Activated CD4-positive, alpha-beta T cell treated with anti-CD3 and anti-CD28 coated beads for 36 hours (primary cell): ENCODE data around the gene TENM4. TPM values are rescaled to one million over a fixed set of nuclear protein-coding genes. Genes with fewer than 3 reads are reported as not detected.
A peak's percentile ranks its signal among the peaks of the same experiment; 100 is the strongest.

Source experiments
- ATAC-seq: fragments of 200-7000 bp; cut with Tn5 transposase; one replicate; pipeline ENCODE4 v1.10.0; 2021; ENCODE audit warnings: mild to moderate bottlenecking, moderate library complexity
- CTCF ChIA-PET: fragments of 350-600 bp; sonication (Branson Sonifier 250); formaldehyde crosslinking; loops from one replicate; lab custom pipeline; 2021; ENCODE audit warnings: antibody characterized with exemption; lab: Charles Lee
- POLR2A ChIA-PET: fragments of 350-600 bp; sonication (Branson Sonifier 250); formaldehyde crosslinking; loops from one replicate; lab custom pipeline; 2021; ENCODE audit warnings: antibody characterized with exemption, inconsistent platforms; lab: Charles Lee
- DNase-seq: peaks from one replicate; pipeline ENCODE4 v3.0.0-alpha.2; 2020
- H3K27ac Mint-ChIP-seq: one replicate; pipeline ENCODE4 v1.8.0; 2021; ENCODE audit warnings: mixed read lengths
- H3K27me3 Mint-ChIP-seq: one replicate; pipeline ENCODE4 v1.8.0; 2021; ENCODE audit warnings: mixed read lengths
- H3K36me3 Mint-ChIP-seq: one replicate; pipeline ENCODE4 v1.8.0; 2021; ENCODE audit warnings: low read depth, mixed read lengths
- H3K4me1 Mint-ChIP-seq: one replicate; pipeline ENCODE4 v1.8.0; 2021; ENCODE audit warnings: mixed read lengths
- H3K4me3 Mint-ChIP-seq: one replicate; pipeline ENCODE4 v1.8.0; 2021; ENCODE audit warnings: mild to moderate bottlenecking, moderate library complexity, mixed read lengths
- H3K9me3 Mint-ChIP-seq: one replicate; pipeline ENCODE4 v1.8.0; 2021; ENCODE audit warnings: low read depth, mixed read lengths
- intact Hi-C, 2 experiments: fragments of 100-400 bp; cut with DNase I in 1 of 2; cut with micrococcal nuclease in 1 of 2; formaldehyde crosslinking; loops; one replicate each; pipeline versions ENCODE4 v1.14.2 to v1.15.1; 2022 to 2024; cut with DNase I, micrococcal nuclease
- total RNA-seq, 2 experiments: library from RNA; stranded (reverse); gene quantifications; one replicate each; pipeline ENCODE4 v1.2.3, GENCODE V29; 2021

The TENM4 gene
- total RNA-seq, 2 experiments from 2014 or later = not detected

DNA sequence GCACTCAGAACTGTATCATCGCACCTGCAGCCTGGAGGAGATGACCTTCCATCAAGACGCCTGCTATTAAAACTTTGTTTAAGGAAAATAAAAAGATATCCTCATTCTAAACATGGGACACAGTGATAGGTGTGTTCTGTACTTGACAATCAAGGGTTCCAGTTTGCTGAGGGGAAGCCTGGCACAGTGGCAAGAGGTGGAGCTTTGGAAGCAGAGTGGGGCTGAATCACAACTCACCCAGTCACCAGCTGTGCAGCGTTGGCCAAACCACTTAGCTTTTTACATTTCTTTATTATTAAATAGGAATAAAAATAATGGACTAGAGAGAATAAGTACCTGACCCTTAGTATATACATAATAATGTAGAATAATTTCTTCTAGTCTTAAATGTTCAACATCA lies 220.7 kb downstream of the TENM4 start:
- H3K27ac Mint-ChIP-seq = no peak overlapping the region
- DNase-seq (no peak), ATAC-seq (no peak)
- ChIA-PET CTCF (no interaction called here), POLR2A (no interaction called here)
- no peaks in the 10 kb centered on the region for H3K4me1 Mint-ChIP-seq
- intact Hi-C loops = no loop called here
- no peak overlapping the region for H3K4me3 Mint-ChIP-seq
- H3K9me3 Mint-ChIP-seq = no peaks in the 10 kb centered on the region
- H3K27me3 Mint-ChIP-seq = peaks cover 9% of the 10 kb centered on the region
- H3K36me3 Mint-ChIP-seq = no peaks in the 10 kb centered on the region

DNA sequence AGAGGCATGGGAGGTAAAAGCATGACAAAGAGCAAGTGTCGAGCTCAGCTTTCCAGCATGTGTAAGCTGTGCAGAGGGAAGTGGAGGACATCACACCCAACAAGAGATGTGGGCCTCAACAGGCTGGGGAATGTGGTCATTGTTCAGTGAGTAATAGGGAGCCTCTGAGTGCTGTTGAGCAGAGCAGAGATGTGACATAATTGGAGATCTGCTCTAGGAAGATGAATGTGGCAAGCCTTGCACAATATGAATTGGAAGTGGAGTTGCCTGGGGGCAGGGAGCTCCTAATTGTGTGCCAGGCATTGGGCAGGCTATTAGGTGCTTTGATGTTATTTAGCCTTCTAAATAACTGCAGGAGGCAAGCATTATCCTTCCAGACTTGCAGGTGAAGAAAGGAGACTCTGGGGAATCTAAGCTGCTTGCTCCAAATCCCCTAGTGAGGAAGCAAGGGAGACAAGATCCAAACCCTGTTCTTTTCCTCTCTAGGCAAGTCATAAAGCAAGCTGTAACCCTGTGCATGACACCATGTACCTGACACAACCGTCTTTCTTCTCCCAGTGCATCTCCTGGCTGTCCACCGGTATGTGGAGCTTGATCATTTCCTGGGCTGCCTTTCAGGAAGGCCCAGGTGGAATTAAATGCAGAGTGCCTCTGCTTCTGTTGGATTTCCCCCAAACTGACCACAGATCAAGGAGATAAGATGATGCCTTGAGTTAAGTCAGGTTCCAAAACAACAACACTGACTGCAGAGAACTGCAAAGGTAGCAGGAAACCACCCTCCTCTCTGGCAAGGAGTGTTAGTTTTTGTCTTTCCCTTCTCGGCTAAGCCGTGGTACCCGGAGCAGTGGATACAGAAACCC lies 221.4 kb downstream of the TENM4 start:
- Mint-ChIP-seq H3K4me1 (no peaks in the 10 kb centered on the region), H3K4me3 (no peak overlapping the region), H3K27ac (no peak overlapping the region), H3K36me3 (no peaks in the 10 kb centered on the region), H3K9me3 (no peaks in the 10 kb centered on the region), H3K27me3 (peaks cover 9% of the 10 kb centered on the region)
- intact Hi-C loops = no loop called here
- ChIA-PET CTCF (no interaction called here), POLR2A (no interaction called here)
- DNase-seq (no peak), ATAC-seq (no peak)

DNA sequence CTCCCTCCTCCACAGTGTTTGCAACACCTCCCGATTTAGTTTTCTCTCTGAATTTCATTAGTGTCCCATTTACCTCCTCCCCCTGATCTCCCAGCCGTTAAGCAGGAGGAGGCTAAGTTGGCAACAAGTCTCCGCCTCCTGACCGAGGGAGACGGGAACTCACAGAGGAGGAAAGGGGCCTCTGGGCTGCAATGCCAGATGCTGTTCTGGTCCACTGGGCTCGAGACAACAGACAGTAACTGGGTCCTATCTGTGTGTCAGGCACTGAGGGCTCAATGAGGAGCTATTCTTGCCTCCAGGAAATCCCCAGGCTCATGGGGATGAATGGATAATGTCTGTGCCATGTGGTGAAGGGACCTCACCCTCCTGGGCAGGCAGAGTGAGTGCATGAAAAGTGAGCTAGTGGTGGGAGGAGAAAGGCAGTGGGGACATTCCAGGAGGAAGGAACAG lies 228.1 kb downstream of the TENM4 start:
- H3K9me3 Mint-ChIP-seq = no peaks in the 10 kb centered on the region
- ATAC-seq = no peak

DNA sequence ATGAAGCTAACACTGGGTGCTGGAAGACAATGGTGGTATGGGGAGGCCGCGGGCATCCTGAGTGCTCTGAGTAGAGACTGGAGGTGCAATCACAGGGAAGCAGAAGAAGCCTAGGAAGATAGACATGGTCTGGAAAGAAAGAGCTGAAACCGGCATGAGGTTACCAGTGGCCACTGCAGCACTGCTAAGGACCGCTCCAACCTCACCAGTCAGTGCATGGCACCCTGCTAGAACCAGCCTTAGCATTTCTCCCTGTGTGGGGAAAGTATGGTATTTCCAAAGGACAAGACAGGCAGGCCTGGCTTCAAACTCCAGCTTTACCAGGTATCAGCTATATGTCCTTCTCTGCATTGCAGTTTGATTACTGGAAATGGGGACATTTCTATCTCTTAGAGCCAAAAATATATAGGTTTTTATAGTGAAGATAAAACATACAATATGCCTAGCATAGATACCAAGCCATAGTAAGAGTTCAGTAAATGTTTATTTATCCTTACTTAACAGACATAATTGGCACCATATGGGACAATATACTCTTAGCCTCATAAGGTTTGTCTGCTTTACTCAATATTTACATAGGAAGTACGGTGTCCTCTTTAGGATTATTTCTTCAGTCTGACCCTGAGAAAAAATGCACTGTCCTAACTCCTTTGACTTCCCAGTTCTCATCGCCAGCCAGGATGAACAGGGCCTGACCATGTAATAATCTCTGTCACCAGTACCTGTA lies 231.1 kb downstream of the TENM4 start:
- Mint-ChIP-seq H3K27me3 (no peaks in the 10 kb centered on the region), H3K9me3 (no peaks in the 10 kb centered on the region), H3K4me1 (no peaks in the 10 kb centered on the region), H3K4me3 (no peak overlapping the region), H3K27ac (no peak overlapping the region), H3K36me3 (no peaks in the 10 kb centered on the region)
- ATAC-seq = no peak
- intact Hi-C loops = no loop called here
- POLR2A ChIA-PET = no interaction called here
- CTCF ChIA-PET = no interaction called here
- DNase-seq = no peak

More for the DNA sequence above, 228.1 kb downstream of the TENM4 start:
- H3K27ac Mint-ChIP-seq = no peak overlapping the region
- intact Hi-C loops = no loop called here
- ChIA-PET CTCF (interaction anchor here (1.0 kb wide), 1 partner anchor 36 kb away, joined by 3 read pairs; no protein-coding TSS in a partner anchor), POLR2A (no interaction called here)
- H3K36me3 Mint-ChIP-seq = no peaks in the 10 kb centered on the region
- no peak for DNase-seq
- no peaks in the 10 kb centered on the region for H3K4me1 Mint-ChIP-seq
- H3K27me3 Mint-ChIP-seq = no peaks in the 10 kb centered on the region
- no peak overlapping the region for H3K4me3 Mint-ChIP-seq

DNA sequence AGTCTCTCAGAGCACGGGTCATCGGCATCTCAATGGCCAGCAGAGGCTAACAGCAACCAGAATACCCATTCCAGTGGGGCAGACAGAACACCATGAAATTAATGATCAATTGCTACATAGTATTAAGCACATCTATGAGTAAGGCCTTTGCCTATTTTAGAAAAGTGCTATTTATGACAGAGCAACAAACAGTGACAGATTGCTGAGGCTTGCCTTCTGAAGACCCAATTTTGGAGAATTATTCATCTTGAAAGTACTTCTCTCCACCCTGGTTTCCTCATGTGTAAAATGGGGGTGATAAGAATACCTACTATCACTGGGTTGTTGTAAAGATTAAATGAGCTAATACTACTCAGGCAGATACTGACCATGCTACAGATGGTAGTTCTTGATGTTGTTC lies 232.7 kb downstream of the TENM4 start:
- H3K27me3 Mint-ChIP-seq = no peaks in the 10 kb centered on the region
- no peak overlapping the region for H3K27ac Mint-ChIP-seq
- CTCF ChIA-PET = interaction anchor here (0.7 kb wide), 1 partner anchor 561 kb away, joined by 3 read pairs; no protein-coding TSS in a partner anchor
- ATAC-seq = no peak
- DNase-seq = no peak
- H3K36me3 Mint-ChIP-seq = no peaks in the 10 kb centered on the region
- H3K4me1 Mint-ChIP-seq = no peaks in the 10 kb centered on the region
- intact Hi-C loops = no loop called here
- POLR2A ChIA-PET = no interaction called here
- H3K9me3 Mint-ChIP-seq = no peaks in the 10 kb centered on the region
- no peak overlapping the region for H3K4me3 Mint-ChIP-seq

DNA sequence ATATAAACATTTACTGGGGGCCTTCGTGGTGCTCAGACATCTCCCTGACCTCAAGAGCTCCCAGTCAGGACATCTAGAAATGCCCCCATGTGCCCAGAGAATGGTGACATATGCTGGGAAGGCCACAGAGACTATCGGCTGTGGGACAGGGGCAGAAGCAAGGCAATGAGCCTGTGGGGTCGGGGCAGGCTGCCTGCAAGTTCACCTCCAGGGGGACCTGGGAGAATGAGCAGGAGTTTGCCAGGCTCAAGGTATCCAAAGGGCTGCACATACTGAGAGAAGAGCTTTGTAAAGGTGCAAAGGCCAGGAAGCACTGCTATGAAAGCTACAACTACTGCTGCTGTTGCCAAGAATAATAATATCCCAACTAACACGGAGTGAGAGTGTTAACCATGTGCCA lies 233.9 kb downstream of the TENM4 start:
- ATAC-seq (no peak), DNase-seq (no peak)
- intact Hi-C loops = no loop called here
- Mint-ChIP-seq H3K27me3 (no peaks in the 10 kb centered on the region), H3K4me1 (no peaks in the 10 kb centered on the region), H3K36me3 (no peaks in the 10 kb centered on the region), H3K9me3 (no peaks in the 10 kb centered on the region), H3K4me3 (no peak overlapping the region), H3K27ac (no peak overlapping the region)
- CTCF ChIA-PET = no interaction called here
- POLR2A ChIA-PET = no interaction called here

DNA sequence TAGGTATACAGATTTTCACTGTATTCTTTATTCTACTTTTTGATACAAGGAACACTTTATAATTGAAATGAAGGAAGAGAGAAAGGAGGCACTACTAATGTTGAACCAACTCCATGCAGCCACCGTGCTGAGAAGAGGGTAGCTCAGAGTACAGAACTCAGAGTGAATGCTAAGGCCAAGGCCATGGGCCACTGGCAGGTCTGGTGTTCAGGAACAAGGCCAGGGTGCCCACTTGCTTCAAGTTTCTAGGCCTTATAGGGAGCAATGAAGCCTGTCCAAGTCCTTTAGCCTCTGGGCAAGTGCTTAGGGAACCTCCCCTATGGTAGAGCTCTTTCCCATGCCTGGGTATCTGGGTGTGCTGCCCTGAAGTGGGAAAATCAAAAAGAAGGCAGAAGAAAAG lies 235.0 kb downstream of the TENM4 start:
- no peak overlapping the region for H3K27ac Mint-ChIP-seq
- intact Hi-C loops = no loop called here
- ChIA-PET POLR2A (no interaction called here), CTCF (no interaction called here)
- H3K9me3 Mint-ChIP-seq = no peaks in the 10 kb centered on the region
- ATAC-seq (no peak), DNase-seq (no peak)
- H3K36me3 Mint-ChIP-seq = no peaks in the 10 kb centered on the region
- H3K4me3 Mint-ChIP-seq = no peak overlapping the region
- peaks cover 4% of the 10 kb centered on the region for H3K4me1 Mint-ChIP-seq
- H3K27me3 Mint-ChIP-seq = peaks cover 4% of the 10 kb centered on the region

DNA sequence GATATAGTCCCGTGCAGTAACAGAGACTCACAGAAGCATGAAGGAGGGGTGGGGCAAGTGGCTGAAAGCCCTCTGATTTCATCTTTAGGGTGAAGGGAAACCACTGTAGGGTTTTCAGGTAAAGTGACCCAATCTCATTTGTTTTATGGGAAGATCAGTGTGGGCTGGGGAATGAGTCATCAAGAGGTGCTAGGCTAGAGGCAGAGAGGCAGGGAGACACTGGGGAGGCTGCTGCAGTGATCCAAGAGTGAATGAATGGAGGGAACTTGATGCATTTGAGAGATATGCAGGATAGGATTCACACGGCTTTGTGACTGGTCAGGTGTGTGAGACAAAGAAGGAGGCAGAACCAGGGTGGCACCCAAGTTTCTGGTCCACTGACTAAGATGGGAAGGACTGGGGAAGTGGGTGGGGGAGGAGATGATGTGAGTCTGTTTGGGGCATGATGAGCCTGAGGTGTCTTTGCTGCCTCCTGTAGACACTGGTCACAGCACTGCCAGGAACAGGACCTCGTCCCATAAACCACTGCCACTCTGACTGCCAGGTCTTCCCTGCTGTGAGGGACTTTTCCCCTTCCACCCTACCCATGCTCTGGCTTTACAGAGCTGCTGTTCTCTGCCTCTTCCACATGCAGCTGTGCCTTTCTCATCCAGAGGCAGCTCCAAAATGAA lies 239.0 kb downstream of the TENM4 start:
- peak; percentile 14 for DNase-seq
- CTCF ChIA-PET = no interaction called here
- Mint-ChIP-seq H3K36me3 (no peaks in the 10 kb centered on the region), H3K4me1 (peaks cover 4% of the 10 kb centered on the region), H3K27ac (no peak overlapping the region), H3K4me3 (no peak overlapping the region), H3K9me3 (no peaks in the 10 kb centered on the region), H3K27me3 (peaks cover 6% of the 10 kb centered on the region)
- peak; percentile 70 for ATAC-seq
- intact Hi-C loops = no loop called here
- POLR2A ChIA-PET = no interaction called here

DNA sequence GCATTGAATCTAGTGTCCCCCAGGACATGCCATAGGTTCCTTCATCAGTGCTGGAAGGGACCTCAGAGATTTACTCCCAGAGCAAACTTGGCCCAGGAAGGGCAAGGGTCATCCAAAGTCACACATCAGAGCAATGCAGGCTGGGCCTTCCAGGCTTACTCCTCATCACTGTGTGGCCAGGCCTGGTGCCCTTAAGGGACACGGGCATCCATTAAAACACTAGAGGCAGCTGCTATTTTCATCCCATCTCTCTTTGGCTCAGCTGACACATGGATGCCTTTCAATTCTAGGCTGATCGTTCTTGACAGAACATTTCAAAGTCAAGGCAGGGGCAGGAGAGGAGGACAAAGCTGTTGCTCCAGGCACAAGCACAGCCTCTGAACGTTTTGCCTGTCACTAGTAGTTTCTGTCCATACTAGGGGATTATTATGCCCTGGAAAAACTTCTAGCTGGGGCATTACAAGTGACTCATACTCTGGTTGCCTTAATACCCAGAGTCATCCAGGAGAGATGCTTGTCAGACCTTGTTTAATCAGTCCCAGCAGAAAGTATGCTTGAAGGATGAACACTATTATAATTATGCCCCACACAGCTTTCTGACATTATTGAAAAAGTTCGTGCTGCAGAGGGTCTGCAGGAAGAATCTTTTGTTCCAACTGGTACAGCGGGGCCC lies 240.3 kb downstream of the TENM4 start:
- no peak overlapping the region for H3K27ac Mint-ChIP-seq
- H3K27me3 Mint-ChIP-seq = peaks cover 6% of the 10 kb centered on the region
- no peak overlapping the region for H3K4me3 Mint-ChIP-seq
- ATAC-seq (no peak), DNase-seq (no peak)
- CTCF ChIA-PET = no interaction called here
- no peaks in the 10 kb centered on the region for H3K9me3 Mint-ChIP-seq
- POLR2A ChIA-PET = no interaction called here
- no peaks in the 10 kb centered on the region for H3K36me3 Mint-ChIP-seq
- intact Hi-C loops = no loop called here
- peaks cover 4% of the 10 kb centered on the region for H3K4me1 Mint-ChIP-seq

DNA sequence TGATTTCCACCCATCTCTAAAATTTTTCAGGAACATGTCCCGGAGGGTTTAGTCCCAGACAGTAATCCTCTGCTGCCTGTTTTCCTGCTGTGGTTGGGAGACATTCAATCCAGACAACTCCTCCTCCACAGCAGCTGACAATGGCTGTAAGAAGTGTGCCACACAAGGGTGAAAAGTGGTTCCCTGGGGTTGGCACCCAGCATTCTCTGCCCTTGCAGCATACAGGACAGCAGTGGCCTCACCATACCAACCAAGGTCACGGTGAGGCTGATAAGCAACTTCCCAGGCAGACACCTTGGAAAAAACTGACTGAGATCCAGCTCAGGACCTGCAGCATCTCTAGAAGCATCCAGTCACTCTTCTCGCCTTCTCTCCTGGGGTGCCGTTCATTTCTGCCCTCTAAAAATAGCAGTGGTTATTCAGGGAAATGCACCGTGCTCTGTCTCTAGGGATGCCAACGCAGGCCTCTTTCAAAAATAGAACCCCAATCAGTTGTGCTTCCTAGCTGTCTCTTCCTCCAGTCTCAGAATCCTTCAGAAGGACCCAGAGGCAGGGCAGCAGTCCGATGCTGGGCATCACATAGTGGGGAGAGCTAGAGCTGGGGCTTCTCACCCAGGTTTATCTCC lies 241.0 kb downstream of the TENM4 start:
- Mint-ChIP-seq H3K27me3 (peaks cover 6% of the 10 kb centered on the region), H3K4me3 (no peak overlapping the region), H3K9me3 (no peaks in the 10 kb centered on the region), H3K27ac (no peak overlapping the region), H3K36me3 (no peaks in the 10 kb centered on the region), H3K4me1 (peaks cover 4% of the 10 kb centered on the region)
- ChIA-PET POLR2A (no interaction called here), CTCF (no interaction called here)
- intact Hi-C loops = no loop called here
- no peak for ATAC-seq
- no peak for DNase-seq

DNA sequence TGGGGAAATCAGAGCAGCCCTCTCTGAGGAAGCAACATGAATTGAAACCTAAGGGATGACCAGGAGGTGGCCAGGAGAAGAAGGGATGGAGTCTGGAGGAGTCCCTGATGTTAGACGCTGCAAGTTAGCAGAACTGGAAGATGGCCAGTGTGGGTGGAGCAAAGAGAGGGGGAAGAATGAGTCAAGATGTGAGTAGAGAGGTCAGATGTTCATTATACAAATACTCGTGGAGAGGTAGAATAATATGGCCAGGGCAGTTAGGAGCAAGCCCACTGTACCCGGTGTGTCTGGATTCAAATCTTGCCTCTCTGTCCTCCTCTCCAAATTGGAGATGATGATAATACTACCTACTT lies 242.0 kb downstream of the TENM4 start:
- ATAC-seq = no peak
- POLR2A ChIA-PET = no interaction called here
- peaks cover 2% of the 10 kb centered on the region for H3K9me3 Mint-ChIP-seq
- no peaks in the 10 kb centered on the region for H3K36me3 Mint-ChIP-seq
- H3K4me1 Mint-ChIP-seq = peaks cover 4% of the 10 kb centered on the region
- intact Hi-C loops = no loop called here
- CTCF ChIA-PET = no interaction called here
- no peak for DNase-seq
- peaks cover 6% of the 10 kb centered on the region for H3K27me3 Mint-ChIP-seq
- H3K27ac Mint-ChIP-seq = no peak overlapping the region
- H3K4me3 Mint-ChIP-seq = no peak overlapping the region
